H1 (cell line): ENCODE measurements around the gene ARID5B. TPM values are rescaled to one million over a fixed set of nuclear protein-coding genes. Genes with fewer than 3 reads are reported as not detected.

Experiments used
- CTCF ChIA-PET: fragments of 300-600 bp; sonication (Branson Sonifier 250); formaldehyde crosslinking; loops from one replicate; lab custom pipeline; 2021; ENCODE audit not compliant: partially characterized antibody; lab: Charles Lee
- POLR2A ChIA-PET: fragments of 300-600 bp; sonication (Branson Sonifier 250); formaldehyde crosslinking; loops from one replicate; lab custom pipeline; 2021; ENCODE audit warnings: inconsistent platforms; ENCODE audit not compliant: partially characterized antibody; lab: Charles Lee
- DNase-seq, 2 experiments: peaks; one replicate each; pipeline versions ENCODE4 v3.0.0 to v3.0.0-alpha.2; 2010 to 2022; ENCODE audit warnings: low spot score in 2 of 2, low read depth in 1 of 2, mixed read lengths in 1 of 2
- FAIRE-seq: peaks from 2 replicates; lab custom pipeline; 2011; peaks lifted over from hg19 to GRCh38; lab: Jason Lieb, UNC
- H2AFZ ChIP-seq: 2 replicates; pipeline ENCODE4 v1.8.1; 2012; ENCODE audit warnings: low read length, inconsistent platforms
- H2AK5ac ChIP-seq: 2 replicates; pipeline ENCODE4 v1.6.1; 2013; ENCODE audit warnings: low read depth, low read length
- H2BK120ac ChIP-seq: replicated peaks from 2 replicates; pipeline ENCODE3; 2013; ENCODE audit warnings: low read depth, low read length, inconsistent platforms
- H2BK12ac ChIP-seq: 2 replicates; pipeline ENCODE4 v1.6.1; 2013; ENCODE audit warnings: low read depth, low read length
- H2BK15ac ChIP-seq: 2 replicates; pipeline ENCODE4 v1.6.1; 2013; ENCODE audit warnings: low read length
- H2BK20ac ChIP-seq: 2 replicates; pipeline ENCODE4 v1.6.1; 2013; ENCODE audit warnings: low read length
- H2BK5ac ChIP-seq: 2 replicates; pipeline ENCODE4 v1.6.1; 2013; ENCODE audit warnings: low read depth, low read length
- H3K14ac ChIP-seq: 2 replicates; pipeline ENCODE4 v1.6.1; 2013; ENCODE audit warnings: inconsistent platforms; ENCODE audit not compliant: insufficient read length
- H3K18ac ChIP-seq: 2 replicates; pipeline ENCODE4 v1.6.1; 2013; ENCODE audit warnings: low read length; ENCODE audit errors: extremely low read depth
- H3K23ac ChIP-seq: 2 replicates; pipeline ENCODE4 v1.6.1; 2013; ENCODE audit warnings: inconsistent platforms; ENCODE audit not compliant: insufficient read length
- H3K23me2 ChIP-seq: 2 replicates; pipeline ENCODE4 v1.6.1; 2013; ENCODE audit warnings: low read depth, low read length
- H3K27ac ChIP-seq: 2 replicates; pipeline ENCODE4 v1.6.1; 2011; ENCODE audit warnings: low read depth, low read length, inconsistent platforms
- H3K27me3 ChIP-seq, 4 experiments: replicated peaks in 1 of 4; 1 replicate in 1 of 4; 2 replicates in 3 of 4; pipeline versions ENCODE4 v1.6.1 to v1.8.1; 2011 to 2013; ENCODE audit warnings: low read length in 3 of 4, mild to moderate bottlenecking in 3 of 4, inconsistent platforms in 2 of 4, mixed read lengths in 2 of 4, moderate library complexity in 1 of 4; ENCODE audit not compliant: control insufficient read depth in 3 of 4, insufficient read depth in 3 of 4; ENCODE audit errors: extremely low read depth in 1 of 4
- H3K36me3 ChIP-seq, 4 experiments: 2 replicates each; pipeline versions ENCODE4 v1.6.1 to v1.8.1; 2011 to 2013; ENCODE audit warnings: mild to moderate bottlenecking in 4 of 4, low read length in 3 of 4, moderate library complexity in 2 of 4, control low read depth in 1 of 4, inconsistent platforms in 1 of 4; ENCODE audit not compliant: insufficient read depth in 4 of 4, control insufficient read depth in 2 of 4
- H3K4ac ChIP-seq: replicated peaks from 2 replicates; pipeline ENCODE3; 2013; ENCODE audit warnings: low read length, low read depth, mixed read lengths, inconsistent platforms; ENCODE audit not compliant: insufficient read length
- H3K4me1 ChIP-seq, 4 experiments: replicated peaks in 1 of 4; 1 replicate in 1 of 4; 2 replicates in 3 of 4; pipeline versions ENCODE4 v1.6.1 to v1.8.1; 2011 to 2013; ENCODE audit warnings: low read length in 3 of 4, inconsistent platforms in 2 of 4, mixed read lengths in 1 of 4; ENCODE audit not compliant: insufficient read depth in 4 of 4, control insufficient read depth in 3 of 4
- H3K4me2 ChIP-seq, 2 experiments: 2 replicates each; pipeline versions ENCODE4 v1.6.1 to v1.8.1; 2011 to 2013; ENCODE audit warnings: low read depth in 2 of 2, low read length in 2 of 2, control low read depth in 1 of 2, inconsistent platforms in 1 of 2, mild to moderate bottlenecking in 1 of 2; ENCODE audit not compliant: insufficient read depth in 1 of 2
- H3K4me3 ChIP-seq, 4 experiments: fragments of 200-600, 300-600 bp in 1 of 4; sonication (generic), shearing (Covaris generic), sonication (Bioruptor Twin) in 1 of 4; 2 replicates each; pipeline versions ENCODE4 v1.5.1 to v1.8.1; 2011 to 2016; ENCODE audit warnings: low read length in 4 of 4, low read depth in 3 of 4, control low read depth in 2 of 4, inconsistent platforms in 2 of 4, mild to moderate bottlenecking in 2 of 4, mixed read lengths in 1 of 4, moderate library complexity in 1 of 4; ENCODE audit not compliant: insufficient read depth in 2 of 4; ENCODE audit errors: extremely low read depth in 1 of 4
- H3K56ac ChIP-seq: replicated peaks from 2 replicates; pipeline ENCODE3; 2013; ENCODE audit warnings: low read depth, mild to moderate bottlenecking, mixed read lengths, low read length, inconsistent platforms; ENCODE audit not compliant: insufficient read length
- H3K79me1 ChIP-seq: 2 replicates; pipeline ENCODE4 v1.6.1; 2013; ENCODE audit warnings: low read depth, low read length, control low read depth
- H3K79me2 ChIP-seq, 2 experiments: 2 replicates each; pipeline versions ENCODE4 v1.6.1 to v1.8.1; 2012 to 2013; ENCODE audit warnings: low read length in 2 of 2, mild to moderate bottlenecking in 2 of 2, inconsistent platforms in 1 of 2; ENCODE audit not compliant: insufficient read depth in 2 of 2, control insufficient read depth in 1 of 2
- H3K9ac ChIP-seq, 4 experiments: replicated peaks in 1 of 4; 1 replicate in 1 of 4; 2 replicates in 3 of 4; pipeline versions ENCODE4 v1.6.1 to v1.8.1; 2011 to 2013; ENCODE audit warnings: low read depth in 3 of 4, low read length in 3 of 4, control low read depth in 2 of 4, mild to moderate bottlenecking in 2 of 4, moderate library complexity in 2 of 4, inconsistent platforms in 1 of 4; ENCODE audit errors: extremely low read depth in 1 of 4
- H3K9me3 ChIP-seq, 2 experiments: 2 replicates each; pipeline versions ENCODE4 v1.6.1 to v1.8.1; 2012 to 2013; ENCODE audit warnings: mild to moderate bottlenecking in 2 of 2, moderate library complexity in 2 of 2, control low read depth in 1 of 2, inconsistent platforms in 1 of 2, low read depth in 1 of 2, low read length in 1 of 2, mixed read lengths in 1 of 2; ENCODE audit not compliant: insufficient read depth in 2 of 2
- H4K20me1 ChIP-seq, 2 experiments: replicated peaks in 1 of 2; 2 replicates each; pipeline versions ENCODE3 to v1.8.1; 2011 to 2013; ENCODE audit warnings: inconsistent platforms in 2 of 2, low read length in 2 of 2, mild to moderate bottlenecking in 1 of 2; ENCODE audit not compliant: insufficient read depth in 2 of 2, control insufficient read depth in 1 of 2
- H4K5ac ChIP-seq: 2 replicates; pipeline ENCODE4 v1.6.1; 2013; ENCODE audit warnings: low read length, low read depth, mixed read lengths, inconsistent platforms; ENCODE audit not compliant: insufficient read length
- H4K8ac ChIP-seq: 2 replicates; pipeline ENCODE4 v1.8.0; 2013; ENCODE audit warnings: mild to moderate bottlenecking, moderate library complexity, low read length, inconsistent platforms; ENCODE audit not compliant: insufficient read depth; ENCODE audit errors: extremely low read depth
- H4K91ac ChIP-seq: replicated peaks from 2 replicates; pipeline ENCODE3; 2013; ENCODE audit warnings: low read length, mixed read lengths, inconsistent platforms; ENCODE audit not compliant: insufficient read length
- CBX8 ChIP-seq: fragments of 300-800, 300-1000 bp; sonication (generic); IDR thresholded peaks from 2 replicates; pipeline ENCODE4 v1.7.1; 2016; ENCODE audit warnings: low read depth, low read length, borderline replicate concordance
- EP300 ChIP-seq, 2 experiments: IDR thresholded peaks; 1 replicate in 1 of 2; 2 replicates in 1 of 2; pipeline ENCODE4 v1.6.1; 2011 to 2012; ENCODE audit warnings: low read depth in 2 of 2, low read length in 2 of 2, mild to moderate bottlenecking in 2 of 2, borderline replicate concordance in 1 of 2, inconsistent platforms in 1 of 2, moderate library complexity in 1 of 2
- FOSL1 ChIP-seq: IDR thresholded peaks from 2 replicates; pipeline ENCODE4 v1.6.1; 2011; ENCODE audit warnings: mild to moderate bottlenecking, low read depth, low read length, moderate library complexity; ENCODE audit not compliant: insufficient read depth
- RAD21 ChIP-seq, 2 experiments: IDR thresholded peaks in 1 of 2; conservative IDR thresholded peaks in 1 of 2; 2 replicates each; pipeline ENCODE4 v1.6.1; 2011; ENCODE audit warnings: low read depth in 2 of 2, low read length in 2 of 2, improper control_type of control experiment in 1 of 2, inconsistent platforms in 1 of 2, mild to moderate bottlenecking in 1 of 2, moderate library complexity in 1 of 2
- WGBS, 2 experiments: shearing (Covaris generic) in 1 of 2; methylation state at CpG; one replicate each; pipeline versions ENCODE4 v1.1.6 to v1.1.7; 2013 to 2015; ENCODE audit warnings: low lambda C conversion rate in 2 of 2, mixed read lengths in 2 of 2, inconsistent platforms in 1 of 2, low coverage in 1 of 2, missing lambda C conversion rate in 1 of 2; ENCODE audit not compliant: insufficient replicate concordance in 2 of 2, insufficient coverage in 1 of 2, insufficient read length in 1 of 2; ENCODE audit errors: extremely low coverage in 1 of 2, missing lambda C conversion rate in 1 of 2; 5-methylcytosine and 5-hydroxymethylcytosine counted together
- polyA plus RNA-seq, 7 experiments: library from polyadenylated mRNA; depleted of rRNA in 3 of 7; stranded (reverse) in 5 of 7; unstranded in 2 of 7; fragments of >200 nt in 5 of 7; fragments of 200-250 nt in 2 of 7; gene quantifications; 1 replicate in 5 of 7; 2 replicates in 1 of 7; 4 replicates in 1 of 7; pipeline versions ENCODE4 v1.2.1 to v1.2.3, GENCODE V29; 2011 to 2013; ENCODE audit warnings: missing spikeins in 2 of 7, mixed read lengths in 2 of 7
- total RNA-seq: library from RNA; stranded (reverse); fragmentation: NEBNext Ultra II Directional; extraction: Animal tissue kit (Norgen Biotek cat#: 25700); gene quantifications from 2 replicates; pipeline ENCODE4 v1.2.1, GENCODE V29; 2021

The ARID5B gene
- total and polyA plus RNA-seq, 2 of the 8 experiments (the other 6 are each of a cell fraction or from before 2014, with no cell fraction given), result 0.21 to 1.1 TPM

DNA sequence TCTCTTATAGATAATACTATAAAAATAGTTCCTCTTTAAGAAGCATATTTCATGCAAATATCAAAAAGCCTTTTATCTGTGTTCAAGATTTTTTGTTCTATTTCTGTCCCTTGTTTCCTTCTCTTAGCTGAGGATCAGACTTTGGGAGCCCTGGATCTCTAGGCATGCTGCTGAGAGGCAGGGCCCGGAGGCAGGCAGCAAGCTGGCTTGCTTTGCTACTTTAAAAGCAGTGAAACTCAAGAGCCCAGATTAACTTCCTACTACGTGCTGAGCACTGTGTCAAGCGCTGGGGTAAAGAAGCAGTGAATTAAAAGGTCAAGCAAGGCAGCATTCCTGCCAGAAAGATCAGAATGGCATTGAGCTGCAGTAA is 31.0 kb upstream of the ARID5B start:
- Histone ChIP-seq H2BK120ac (no peak overlapping the region), H3K4me3 (no peak overlapping the region), H3K14ac (no peak overlapping the region), H3K9me3 (no peaks in the 10 kb centered on the region), H3K4me2 (no peak overlapping the region), H3K9ac (no peak overlapping the region), H4K5ac (no peak overlapping the region), H4K8ac (no peak overlapping the region), H3K79me1 (no peaks in the 10 kb centered on the region), H3K4ac (no peak overlapping the region), H3K23ac (no peak overlapping the region), H2BK20ac (no peak overlapping the region), H3K23me2 (no peaks in the 10 kb centered on the region), H2BK12ac (no peak overlapping the region), H3K27me3 (no peaks in the 10 kb centered on the region; a peak in 1 of 7 replicates), H3K18ac (no peak overlapping the region), H2BK5ac (no peak overlapping the region), H2AK5ac (no peak overlapping the region), H3K56ac (no peak overlapping the region), H3K4me1 (no peaks in the 10 kb centered on the region), H2AFZ (no peak overlapping the region), H4K91ac (no peak overlapping the region), H3K27ac (no peak overlapping the region), H3K36me3 (no peaks in the 10 kb centered on the region), H2BK15ac (no peak overlapping the region), H4K20me1 (no peaks in the 10 kb centered on the region), H3K79me2 (no peaks in the 10 kb centered on the region)
- ChIA-PET POLR2A (interaction anchor here (0.5 kb wide), 1 partner anchor 451 kb away, joined by 3 read pairs; no protein-coding TSS in a partner anchor), CTCF (no interaction called here)
- DNase-seq, result no peak
- FAIRE-seq, result no peak
- 92% methylated on average over 3 of the region's 3 CpGs; no CpG with 5 or more reads in 1 of the 2 experiments for WGBS, 2 experiments
- TF ChIP-seq EP300 (IDR thresholded peaks at IDR 0.05; ENCODE audit: borderline replicate concordance in 1 of 2, low read depth in 2 of 2, low read length in 2 of 2) (no peak), CBX8 (no peak), FOSL1 (no peak), RAD21 (IDR thresholded peaks at IDR 0.05 in 1 of 2, conservative IDR thresholded peaks at IDR 0.05 in 1 of 2; ENCODE audit: low read depth in 2 of 2, low read length in 2 of 2) (no peak)
